ENCODE measurements around the gene OBSCN.
"Not testable (repeated sequence)": the region's sequence is repeated elsewhere in the genome, so short reads cannot be mapped to it uniquely, and the experiment has no call there.

OBSCN gene

GRCh38 chr1:228184152-228184551 lies 23.7 kb upstream of the OBSCN start:
- DNase-seq (ENCODE audit: low read depth in 2 of 2) = no peak

- no peak for DNase-seq (ENCODE audit: low read depth in 2 of 2)
Observed at GRCh38 chr1:228185641-228185965, 22.2 kb upstream of the OBSCN start.

- DNase-seq (ENCODE audit: low read depth in 2 of 2) = not testable (repeated sequence)
Observed at GRCh38 chr1:228188249-228188648, 19.6 kb upstream of the OBSCN start.

DNA sequence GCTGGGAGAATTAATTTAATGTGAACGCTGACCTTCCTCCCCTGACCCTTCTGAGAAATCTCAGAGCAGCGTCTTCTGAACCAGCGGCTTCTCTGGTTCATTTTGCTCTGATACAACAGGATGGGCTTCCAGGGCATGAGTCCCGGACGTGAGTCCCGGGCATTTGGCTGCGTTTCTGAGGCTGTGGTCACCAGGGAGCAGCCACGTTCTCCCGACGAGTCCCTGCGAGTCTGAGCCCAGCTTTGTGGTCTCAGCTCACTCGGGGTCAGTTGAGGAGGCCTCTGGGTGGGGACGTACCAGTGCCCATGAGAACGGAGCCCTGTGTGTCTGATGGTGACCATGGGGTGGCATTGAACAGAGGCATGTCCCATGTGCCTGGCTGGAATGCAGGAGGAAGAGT lies 17.7 kb upstream of the OBSCN start:
- DNase-seq (ENCODE audit: low read depth in 2 of 2) = no peak

GRCh38 chr1:228190778-228191177 lies 17.1 kb upstream of the OBSCN start:
- DNase-seq (ENCODE audit: low read depth in 2 of 2) = no peak

DNA sequence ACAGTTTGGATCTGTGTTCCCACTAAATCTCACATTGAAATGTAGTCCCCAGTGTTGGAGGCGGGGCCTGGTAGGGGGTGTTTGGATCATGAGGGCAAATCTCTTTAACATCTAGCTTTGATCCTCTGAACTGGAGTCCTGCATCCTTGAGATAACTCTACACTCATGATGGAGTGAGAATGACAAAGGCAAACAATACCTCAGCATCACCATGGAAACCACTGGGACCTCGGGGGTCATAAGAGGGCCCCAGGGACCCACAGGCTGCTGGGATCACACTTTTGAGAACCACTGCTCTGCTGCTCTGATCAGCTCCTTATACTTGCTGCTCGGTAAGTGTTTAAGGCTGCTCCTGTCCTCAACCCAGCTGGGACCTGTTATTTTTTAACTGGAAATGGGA lies 13.4 kb upstream of the OBSCN start:
- DNase-seq (ENCODE audit: low read depth in 2 of 2) = no peak

- no peak for DNase-seq (ENCODE audit: low read depth in 2 of 2)
Observed at GRCh38 chr1:228194921-228195812, 12.7 kb upstream of the OBSCN start.

DNA sequence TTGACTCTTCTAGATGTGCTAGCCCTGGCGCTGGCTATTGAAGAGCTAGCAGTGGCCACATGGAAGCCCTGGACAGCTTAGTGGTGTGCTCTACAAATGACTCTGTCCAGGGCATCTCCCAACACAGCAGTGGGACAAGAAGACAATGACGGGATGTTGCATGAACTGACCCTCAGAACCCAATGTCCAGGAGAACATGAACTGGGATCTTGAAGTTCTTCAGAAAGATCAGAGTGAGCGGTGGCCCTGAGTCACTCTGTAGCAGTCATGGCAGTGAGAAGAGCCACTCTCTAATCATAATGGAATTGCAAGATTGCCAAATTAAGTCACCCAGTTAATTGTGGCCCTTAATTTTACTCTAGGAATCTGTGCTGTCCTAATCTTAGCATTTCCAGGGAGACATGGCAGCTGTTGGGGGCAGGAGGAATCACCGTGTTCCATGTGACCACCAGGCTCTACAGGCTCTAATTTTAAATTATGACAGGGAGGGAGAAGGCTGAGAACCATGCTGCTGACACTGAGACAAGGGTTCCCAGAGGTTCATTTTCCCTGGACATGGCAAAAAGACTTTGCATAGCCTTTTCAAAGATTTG lies 10.2 kb upstream of the OBSCN start:
- no peak for DNase-seq (ENCODE audit: low read depth in 2 of 2)

DNA sequence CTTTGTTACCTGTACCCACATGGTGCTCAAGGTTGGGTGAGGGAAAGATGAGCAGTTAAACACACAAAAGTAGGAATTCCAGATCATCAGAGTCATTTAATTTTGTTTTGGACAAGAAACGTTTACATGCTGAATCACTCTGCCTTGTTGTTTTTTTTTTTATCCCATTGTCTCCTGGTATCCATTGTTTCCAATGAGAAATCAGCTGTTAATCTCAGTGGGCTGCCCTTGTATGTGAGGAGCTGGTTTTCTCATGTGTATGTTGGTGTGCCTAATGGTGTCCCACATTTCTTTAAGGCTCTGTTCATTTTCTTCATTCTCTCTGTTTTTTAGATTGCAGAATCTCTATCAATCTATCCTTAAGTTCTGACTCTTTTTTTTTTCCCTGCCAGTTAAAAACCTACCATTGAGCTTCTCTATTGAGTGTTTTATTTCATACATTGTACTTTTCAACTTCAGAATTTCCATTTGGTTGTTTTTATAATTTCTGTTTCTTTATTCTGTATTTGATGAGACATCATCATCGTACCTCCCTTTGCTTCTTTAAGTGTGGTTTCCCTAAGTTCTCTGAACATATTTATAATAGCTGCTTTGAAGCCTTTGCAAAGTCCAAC lies 8.8 kb upstream of the OBSCN start:
- DNase-seq (ENCODE audit: low read depth in 2 of 2) = no peak

GRCh38 chr1:228204958-228205357 lies 2.9 kb upstream of the OBSCN start:
- DNase-seq (ENCODE audit: low read depth in 2 of 2) = no peak

GRCh38 chr1:228205526-228206436 lies 2.1 kb upstream of the OBSCN start:
- no peak for DNase-seq (ENCODE audit: low read depth in 2 of 2)

- DNase-seq (ENCODE audit: low read depth in 2 of 2) = no peak
Observed at GRCh38 chr1:228206582-228207351, 1.1 kb upstream of the OBSCN start.

- DNase-seq (ENCODE audit: low read depth in 2 of 2) = no peak
Observed at GRCh38 chr1:228207381-228207810, 448 bp upstream of the OBSCN start.

- no peak for DNase-seq (ENCODE audit: low read depth in 2 of 2)
Observed at GRCh38 chr1:228208831-228209551, 1.1 kb downstream of the OBSCN start.

- no peak for DNase-seq (ENCODE audit: low read depth in 2 of 2)
Observed at GRCh38 chr1:228209657-228210056, 1.8 kb downstream of the OBSCN start.

GRCh38 chr1:228210076-228210651 lies 2.3 kb downstream of the OBSCN start:
- no peak for DNase-seq (ENCODE audit: low read depth in 2 of 2)

DNA sequence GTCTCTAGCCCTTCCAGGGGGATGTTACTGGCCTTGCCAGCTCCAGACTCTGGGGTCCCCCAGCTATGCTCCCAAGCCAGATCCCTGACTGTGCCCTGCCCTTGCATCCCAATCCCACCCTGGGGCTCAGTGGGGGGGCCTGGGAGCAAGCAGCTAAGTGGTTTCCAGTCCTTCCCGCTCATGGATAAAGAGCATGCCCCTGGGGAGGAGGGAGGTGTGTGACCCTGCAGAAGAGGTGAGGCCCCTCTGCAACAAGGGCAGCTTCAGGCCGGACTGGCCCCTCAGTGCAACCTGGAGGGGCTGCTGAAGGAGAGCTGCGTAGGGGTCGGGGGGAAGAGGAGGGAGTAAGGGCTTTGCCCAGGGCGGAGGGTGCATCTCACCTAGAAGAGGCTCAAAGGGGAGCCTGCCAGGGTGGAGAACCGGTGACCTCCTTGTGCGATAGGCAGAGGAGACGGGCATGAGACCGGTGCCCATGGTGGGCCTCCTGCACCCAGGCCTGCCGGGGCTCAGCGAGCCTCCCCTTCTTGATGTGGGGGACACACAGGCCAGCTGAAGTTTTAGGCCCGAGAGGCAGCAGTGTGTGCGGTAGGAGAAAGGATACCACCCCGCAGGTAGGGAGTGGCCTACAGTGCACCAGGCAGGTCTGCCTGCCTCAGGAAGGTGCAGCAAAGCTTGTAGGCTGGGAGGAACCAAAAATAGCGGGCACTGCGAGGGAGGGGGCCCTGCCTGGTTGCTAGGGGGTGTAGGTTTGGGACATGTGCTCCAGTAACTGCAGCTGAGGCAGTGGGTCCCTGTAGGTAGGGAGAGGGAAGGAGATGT lies 3.1 kb downstream of the OBSCN start:
- DNase-seq (ENCODE audit: low read depth in 2 of 2) = no peak

- no peak for DNase-seq (ENCODE audit: low read depth in 2 of 2)
Observed at GRCh38 chr1:228211531-228212414, 3.9 kb downstream of the OBSCN start.

Data from activated CD8-positive, alpha-beta memory T cell treated with anti-CD3 and anti-CD28 coated beads for 4 hours (primary cell).